BLaER1 treated with 17β-estradiol and CSF1 and Interleukin-3, amounts not matched to agents 10 nM and 100 nM (cell line): ENCODE results near the gene SKIL.

Experiments used
- H3K27ac ChIP-seq, 11 experiments: shearing (Covaris generic); formaldehyde crosslinking; 2 replicates each; pipeline ENCODE4 v1.8.1; 2022
- H3K27me3 ChIP-seq, 11 experiments: shearing (Covaris generic); formaldehyde crosslinking; 2 replicates each; pipeline ENCODE4 v1.8.1; 2022
- H3K36me3 ChIP-seq, 11 experiments: shearing (Covaris generic); formaldehyde crosslinking; 2 replicates each; pipeline ENCODE4 v1.8.1; 2022
- H3K4me1 ChIP-seq, 10 experiments: shearing (Covaris generic); formaldehyde crosslinking; 2 replicates each; pipeline ENCODE4 v1.8.1; 2022
- H3K4me2 ChIP-seq, 11 experiments: shearing (Covaris generic); formaldehyde crosslinking; 2 replicates each; pipeline ENCODE4 v1.8.1; 2022
- H3K4me3 ChIP-seq, 10 experiments: shearing (Covaris generic); formaldehyde crosslinking; 2 replicates each; pipeline ENCODE4 v1.8.1; 2022
- H3K9ac ChIP-seq, 11 experiments: shearing (Covaris generic); formaldehyde crosslinking; 2 replicates each; pipeline ENCODE4 v1.8.1; 2022
- H3K9me3 ChIP-seq, 11 experiments: shearing (Covaris generic); formaldehyde crosslinking; replicated peaks in 1 of 11; 2 replicates each; pipeline ENCODE4 v1.8.1; 2022
- H4K20me1 ChIP-seq, 11 experiments: shearing (Covaris generic); formaldehyde crosslinking; 2 replicates each; pipeline ENCODE4 v1.8.1; 2022
- Cebpa-rat ChIP-seq, 11 experiments: shearing (Covaris generic); IDR thresholded peaks; 2 replicates each; pipeline ENCODE4 v1.8.1; 2022

Gene SKIL

GRCh38 chr3:170368921-170369320, 11.4 kb downstream of the SKIL start:
- TF ChIP-seq Cebpa-rat (IDR thresholded peaks at IDR 0.05) = no peak
- Histone ChIP-seq H3K9me3 (peaks cover 0 to 43% (median 20%) of the 10 kb centered on the region in 11 experiments; a peak in 16 of 22 replicates), H3K27me3 (no peaks in the 10 kb centered on the region), H3K9ac (no peak overlapping the region), H4K20me1 (peaks cover 10 to 99% (median 80%) of the 10 kb centered on the region in 11 experiments; a peak in 20 of 22 replicates), H3K4me2 (no peak overlapping the region), H3K36me3 (peaks cover 17 to 99% (median 74%) of the 10 kb centered on the region in 11 experiments; a peak in 21 of 22 replicates), H3K27ac (no peak overlapping the region), H3K4me3 (no peak overlapping the region), H3K4me1 (peaks cover 0 to 27% (median 13%) of the 10 kb centered on the region in 10 experiments; a peak in 12 of 20 replicates)

- peaks cover 10 to 86% (median 60%) of the 10 kb centered on the region in 11 experiments; a peak in 21 of 22 replicates for H3K36me3 ChIP-seq
- H3K27ac ChIP-seq = no peak overlapping the region
- peaks cover 18 to 100% (median 90%) of the 10 kb centered on the region in 11 experiments; a peak in 21 of 22 replicates for H4K20me1 ChIP-seq
Measured at GRCh38 chr3:170372190-170372879, 14.8 kb downstream of the SKIL start.

GRCh38 chr3:170383567-170383966, 26.1 kb downstream of the SKIL start:
- peaks cover 0 to 70% (median 51%) of the 10 kb centered on the region in 11 experiments; a peak in 16 of 22 replicates for H4K20me1 ChIP-seq
- H3K4me3 ChIP-seq = no peak overlapping the region
- peaks cover 88 to 100% (median 98%) of the 10 kb centered on the region in 11 experiments for H3K36me3 ChIP-seq
- H3K4me1 ChIP-seq = 0 out of 20 replicates have a peak, but pooled peaks cover 0 to 7% (median 0%) of the 10 kb centered on the region in 10 experiments
- H3K9me3 ChIP-seq = peaks cover 13 to 33% (median 32%) of the 10 kb centered on the region in 11 experiments; a peak in 21 of 22 replicates
- no peak overlapping the region for H3K4me2 ChIP-seq
- H3K27ac ChIP-seq = no peak overlapping the region
- H3K9ac ChIP-seq = no peak overlapping the region
- no peaks in the 10 kb centered on the region for H3K27me3 ChIP-seq
- no peak for TF ChIP-seq Cebpa-rat (IDR thresholded peaks at IDR 0.05)

More at GRCh38 chr3:170372190-170372879, 14.8 kb downstream of the SKIL start:
- Histone ChIP-seq H3K9me3 (peaks cover 0 to 14% (median 5%) of the 10 kb centered on the region in 11 experiments; a peak in 11 of 22 replicates), H3K9ac (no peak overlapping the region), H3K4me1 (peaks cover 0 to 20% (median 7%) of the 10 kb centered on the region in 10 experiments; a peak in 11 of 20 replicates), H3K4me2 (no peak overlapping the region), H3K27me3 (no peaks in the 10 kb centered on the region), H3K4me3 (no peak overlapping the region)
- no peak for TF ChIP-seq Cebpa-rat (IDR thresholded peaks at IDR 0.05)

GRCh38 chr3:170386468-170386867, 29.0 kb downstream of the SKIL start:
- H3K4me1 ChIP-seq = peaks cover 0 to 13% (median 0%) of the 10 kb centered on the region in 10 experiments; a peak in 4 of 20 replicates
- no peak overlapping the region for H3K4me3 ChIP-seq
- peaks cover 13 to 38% (median 32%) of the 10 kb centered on the region in 11 experiments; a peak in 21 of 22 replicates for H3K9me3 ChIP-seq
- no peak for TF ChIP-seq Cebpa-rat (IDR thresholded peaks at IDR 0.05)
- peaks cover 83 to 100% (median 97%) of the 10 kb centered on the region in 11 experiments for H3K36me3 ChIP-seq
- H3K9ac ChIP-seq = no peak overlapping the region
- H3K27ac ChIP-seq = no peak overlapping the region
- no peaks in the 10 kb centered on the region for H3K27me3 ChIP-seq
- peaks cover 0 to 68% (median 30%) of the 10 kb centered on the region in 11 experiments; a peak in 14 of 22 replicates for H4K20me1 ChIP-seq
- no peak overlapping the region for H3K4me2 ChIP-seq

- peaks cover 79 to 100% (median 96%) of the 10 kb centered on the region in 11 experiments for H3K36me3 ChIP-seq
- H3K4me3 ChIP-seq = no peak overlapping the region
- H3K9ac ChIP-seq = no peak overlapping the region
- H3K9me3 ChIP-seq = peaks cover 13 to 38% (median 32%) of the 10 kb centered on the region in 11 experiments; a peak in 21 of 22 replicates
- peaks cover 0 to 21% (median 0%) of the 10 kb centered on the region in 10 experiments; a peak in 4 of 20 replicates for H3K4me1 ChIP-seq
- no peak overlapping the region for H3K27ac ChIP-seq
- no peaks in the 10 kb centered on the region for H3K27me3 ChIP-seq
- no peak for TF ChIP-seq Cebpa-rat (IDR thresholded peaks at IDR 0.05)
- H3K4me2 ChIP-seq = no peak overlapping the region
- H4K20me1 ChIP-seq = peaks cover 0 to 71% (median 29%) of the 10 kb centered on the region in 11 experiments; a peak in 14 of 22 replicates
Measured at GRCh38 chr3:170387950-170388349, 30.4 kb downstream of the SKIL start.

GRCh38 chr3:170391108-170391507, 33.6 kb downstream of the SKIL start:
- Histone ChIP-seq H3K9ac (no peak overlapping the region), H3K9me3 (peaks cover 5 to 29% (median 24%) of the 10 kb centered on the region in 11 experiments; a peak in 21 of 22 replicates), H3K36me3 (peaks cover 48 to 94% (median 72%) of the 10 kb centered on the region in 11 experiments), H4K20me1 (peaks cover 0 to 72% (median 16%) of the 10 kb centered on the region in 11 experiments; a peak in 12 of 22 replicates), H3K4me1 (peaks cover 0 to 21% (median 0%) of the 10 kb centered on the region in 10 experiments; a peak in 4 of 20 replicates), H3K4me3 (no peak overlapping the region), H3K27ac (no peak overlapping the region; a peak in 1 of 22 replicates), H3K4me2 (peak overlapping the region in 2 of 11 experiments; percentile 42 to 50; a peak in 4 of 22 replicates), H3K27me3 (no peaks in the 10 kb centered on the region)
- no peak for TF ChIP-seq Cebpa-rat (IDR thresholded peaks at IDR 0.05)

GRCh38 chr3:170397685-170398084, 40.2 kb downstream of the SKIL start:
- Histone ChIP-seq H3K4me1 (peaks cover 0 to 8% (median 0%) of the 10 kb centered on the region in 10 experiments; a peak in 6 of 20 replicates), H3K9me3 (peaks cover 0 to 6% (median 0%) of the 10 kb centered on the region in 11 experiments; a peak in 3 of 22 replicates), H4K20me1 (peaks cover 0 to 25% (median 4%) of the 10 kb centered on the region in 11 experiments; a peak in 8 of 22 replicates), H3K27ac (no peak overlapping the region), H3K9ac (no peak overlapping the region), H3K27me3 (no peaks in the 10 kb centered on the region), H3K36me3 (peaks cover 10 to 55% (median 26%) of the 10 kb centered on the region in 11 experiments; a peak in 20 of 22 replicates), H3K4me2 (no peak overlapping the region), H3K4me3 (no peak overlapping the region)
- no peak for TF ChIP-seq Cebpa-rat (IDR thresholded peaks at IDR 0.05)

- no peaks in the 10 kb centered on the region for H4K20me1 ChIP-seq
- H3K9ac ChIP-seq = no peak overlapping the region
- no peak overlapping the region for H3K4me2 ChIP-seq
- no peaks in the 10 kb centered on the region for H3K27me3 ChIP-seq
- no peak overlapping the region for H3K27ac ChIP-seq
- H3K9me3 ChIP-seq = peaks cover 0 to 6% (median 0%) of the 10 kb centered on the region in 11 experiments; a peak in 3 of 22 replicates
- no peak overlapping the region for H3K4me3 ChIP-seq
- no peak for TF ChIP-seq Cebpa-rat (IDR thresholded peaks at IDR 0.05)
- 0 out of 22 replicates have a peak, but pooled peaks cover 0 to 3% (median 0%) of the 10 kb centered on the region in 11 experiments for H3K36me3 ChIP-seq
- H3K4me1 ChIP-seq = peaks cover 0 to 5% (median 0%) of the 10 kb centered on the region in 10 experiments; a peak in 6 of 20 replicates
Measured at GRCh38 chr3:170405101-170405500, 47.6 kb downstream of the SKIL start.
